Measurements from ENCODE around the gene TUFT1. TPM values are rescaled to one million over a fixed set of nuclear protein-coding genes. Genes with fewer than 3 reads are reported as not detected.

The TUFT1 gene
- 1.1 and 2.0 TPM in 2 replicates for total RNA-seq

GRCh38 chr1:151540021-151540981 lies at the start of gene TUFT1:
Gene TUFT1, plus strand, starts transcription at chr1:151540309. Its CDS starts 58 bp downstream, at chr1:151540367.

GRCh38 chr1:151510957-151511635 lies 29.0 kb upstream of the TUFT1 start, which contains the start of gene CGN:
Gene CGN, plus strand, starts transcription at chr1:151511387. Its CDS starts 7,133 bp downstream, at chr1:151518520.

GRCh38 chr1:151611832-151612500 lies 71.9 kb downstream of the TUFT1 start, which contains the start of gene SNX27:
Gene SNX27, plus strand, starts transcription at chr1:151612050. Its CDS starts 152 bp downstream, at chr1:151612202.

Small RNAs within 50 kb of the gene (small RNA-seq; reads per million reads assigned to genes)
- gene MIR554 (not detected), gene RF00405 (0.14 reads per million), gene RNU6-1062P (0.08 reads per million)

Other genes starting within 250 kb of the TUFT1 start
- gene PI4KB, start 212.9 kb upstream of the TUFT1 start, total RNA-seq: 40.4 and 50.8 TPM in 2 replicates
- 30.1 and 32.5 TPM in 2 replicates for gene RFX5, start 193.1 kb upstream of the TUFT1 start, total RNA-seq
- gene SELENBP1, start 167.6 kb upstream of the TUFT1 start, total RNA-seq: 25.0 and 31.6 TPM in 2 replicates
- 359 and 406 TPM in 2 replicates for gene PSMB4, start 140.7 kb upstream of the TUFT1 start, total RNA-seq
- 21.3 and 29.7 TPM in 2 replicates for gene POGZ, start 80.8 kb upstream of the TUFT1 start, total RNA-seq
- under 0.01 TPM in 1 of 2 replicates, not detected in the other for gene CGN, start 28.9 kb upstream of the TUFT1 start, total RNA-seq
- 28.3 and 33.2 TPM in 2 replicates for gene SNX27, start 71.7 kb downstream of the TUFT1 start, total RNA-seq
- not detected in 2 replicates for gene CELF3, start 176.5 kb downstream of the TUFT1 start, total RNA-seq
- not detected in 2 replicates for gene RIIAD1, start 181.2 kb downstream of the TUFT1 start, total RNA-seq
- 88.6 and 91.9 TPM in 2 replicates for gene MRPL9, start 223.2 kb downstream of the TUFT1 start, total RNA-seq